ENCODE results near the gene ARHGAP24.
"Not testable (repeated sequence)": the region's sequence is repeated elsewhere in the genome, so short reads cannot be mapped to it uniquely, and the experiment has no call there.

Gene ARHGAP24

GRCh38 chr4:85964298-85964697 is 489.3 kb downstream of the ARHGAP24 start:
- no peak for DNase-seq (ENCODE audit: low read depth)

GRCh38 chr4:85965017-85965416 is 490.1 kb downstream of the ARHGAP24 start:
- DNase-seq (ENCODE audit: low read depth): not testable (repeated sequence)

GRCh38 chr4:85965529-85965928 is 490.6 kb downstream of the ARHGAP24 start:
- no peak for DNase-seq (ENCODE audit: low read depth)

GRCh38 chr4:85966373-85966772 is 491.4 kb downstream of the ARHGAP24 start:
- DNase-seq (ENCODE audit: low read depth): no peak

GRCh38 chr4:85967872-85968271 is 492.9 kb downstream of the ARHGAP24 start:
- no peak for DNase-seq (ENCODE audit: low read depth)

GRCh38 chr4:85968945-85969819 is 494.2 kb downstream of the ARHGAP24 start:
- no peak for DNase-seq (ENCODE audit: low read depth)

- DNase-seq (ENCODE audit: low read depth): no peak
These were observed 495.6 kb downstream of the ARHGAP24 start for GRCh38 chr4:85970535-85970934.

GRCh38 chr4:85979276-85979675 is 504.3 kb downstream of the ARHGAP24 start:
- no peak for DNase-seq (ENCODE audit: low read depth)

GRCh38 chr4:85986266-85986665 is 511.3 kb downstream of the ARHGAP24 start:
- DNase-seq (ENCODE audit: low read depth): no peak

GRCh38 chr4:85993641-85994040 is 518.7 kb downstream of the ARHGAP24 start:
- DNase-seq (ENCODE audit: low read depth): no peak

- DNase-seq (ENCODE audit: low read depth): no peak
These were observed 519.6 kb downstream of the ARHGAP24 start for GRCh38 chr4:85994576-85994975.

- DNase-seq (ENCODE audit: low read depth): no peak
These were observed 520.4 kb downstream of the ARHGAP24 start for GRCh38 chr4:85995361-85995760.

- no peak for DNase-seq (ENCODE audit: low read depth)
These were observed 526.6 kb downstream of the ARHGAP24 start for GRCh38 chr4:86001591-86001990.

- no peak for DNase-seq (ENCODE audit: low read depth)
These were observed 529.1 kb downstream of the ARHGAP24 start for GRCh38 chr4:86004030-86004429.

- no peak for DNase-seq (ENCODE audit: low read depth)
These were observed 531.1 kb downstream of the ARHGAP24 start for GRCh38 chr4:86006057-86006456.

GRCh38 chr4:86007042-86007441 is 532.1 kb downstream of the ARHGAP24 start:
- no peak for DNase-seq (ENCODE audit: low read depth)

- DNase-seq (ENCODE audit: low read depth): no peak
These were observed 536.2 kb downstream of the ARHGAP24 start for GRCh38 chr4:86011117-86011516.

- no peak for DNase-seq (ENCODE audit: low read depth)
These were observed 538.7 kb downstream of the ARHGAP24 start for GRCh38 chr4:86013621-86014020.

- DNase-seq (ENCODE audit: low read depth): no peak
These were observed 539.6 kb downstream of the ARHGAP24 start for GRCh38 chr4:86014599-86014998.

GRCh38 chr4:86015412-86016350 is 540.7 kb downstream of the ARHGAP24 start:
- DNase-seq (ENCODE audit: low read depth): no peak

GRCh38 chr4:86019362-86019761 is 544.4 kb downstream of the ARHGAP24 start:
- no peak for DNase-seq (ENCODE audit: low read depth)

GRCh38 chr4:86019906-86020305 is 545.0 kb downstream of the ARHGAP24 start:
- no peak for DNase-seq (ENCODE audit: low read depth)

GRCh38 chr4:86021671-86022070 is 546.7 kb downstream of the ARHGAP24 start:
- DNase-seq (ENCODE audit: low read depth): not testable (repeated sequence)
